Trophoblast cell (in vitro differentiated cells and primary cell): ENCODE measurements around the gene GLIPR1L2.

Experiments used
- DNase-seq, 2 donors: peaks; one replicate each; pipeline ENCODE4 v3.0.0-alpha.2; 2016
- H2AFZ ChIP-seq: 2 replicates; pipeline ENCODE4 v1.6.1; 2013; ENCODE audit warnings: low read length, moderate library complexity, mild to moderate bottlenecking; ENCODE audit not compliant: insufficient read depth, poor library complexity
- H2AK5ac ChIP-seq: 2 replicates; pipeline ENCODE4 v1.6.1; 2013; ENCODE audit warnings: mild to moderate bottlenecking, low read length
- H2BK120ac ChIP-seq: 2 replicates; pipeline ENCODE4 v1.6.1; 2013; ENCODE audit warnings: low read length, mild to moderate bottlenecking, moderate library complexity; ENCODE audit not compliant: insufficient read depth, poor library complexity
- H2BK12ac ChIP-seq: 2 replicates; pipeline ENCODE4 v1.6.1; 2013; ENCODE audit warnings: mild to moderate bottlenecking, low read length, moderate library complexity
- H2BK5ac ChIP-seq: 2 replicates; pipeline ENCODE4 v1.6.1; 2013; ENCODE audit warnings: low read length, low read depth, moderate library complexity, mild to moderate bottlenecking; ENCODE audit not compliant: poor library complexity
- H3K14ac ChIP-seq: 2 replicates; pipeline ENCODE4 v1.6.1; 2013; ENCODE audit warnings: mild to moderate bottlenecking, low read length
- H3K18ac ChIP-seq: 2 replicates; pipeline ENCODE4 v1.6.1; 2013; ENCODE audit warnings: mild to moderate bottlenecking, low read length
- H3K23ac ChIP-seq: 2 replicates; pipeline ENCODE4 v1.6.1; 2013; ENCODE audit warnings: low read length
- H3K27ac ChIP-seq: 2 replicates; pipeline ENCODE4 v1.5.1; 2013; ENCODE audit warnings: low read depth, mild to moderate bottlenecking, inconsistent platforms, low read length, moderate library complexity
- H3K27me3 ChIP-seq: 2 replicates; pipeline ENCODE4 v1.6.1; 2013; ENCODE audit warnings: inconsistent platforms, mild to moderate bottlenecking, low read length, moderate library complexity; ENCODE audit not compliant: insufficient read depth
- H3K36me3 ChIP-seq, 2 experiments: 1 replicate in 1 of 2; 2 replicates in 1 of 2; pipeline ENCODE4 v1.6.1; 2013; ENCODE audit warnings: low read length in 2 of 2, mild to moderate bottlenecking in 2 of 2, moderate library complexity in 1 of 2; ENCODE audit not compliant: insufficient read depth in 2 of 2, control insufficient read depth in 1 of 2
- H3K4ac ChIP-seq: 2 replicates; pipeline ENCODE4 v1.6.1; 2013; ENCODE audit warnings: low read depth, mild to moderate bottlenecking, low read length, moderate library complexity
- H3K4me1 ChIP-seq, 2 experiments: 1 replicate in 1 of 2; 2 replicates in 1 of 2; pipeline ENCODE4 v1.6.1; 2013; ENCODE audit warnings: low read length in 2 of 2, mild to moderate bottlenecking in 2 of 2, moderate library complexity in 1 of 2; ENCODE audit not compliant: insufficient read depth in 2 of 2, control insufficient read depth in 1 of 2
- H3K4me2 ChIP-seq: 2 replicates; pipeline ENCODE4 v1.6.1; 2013; ENCODE audit warnings: inconsistent platforms, mild to moderate bottlenecking, low read length, moderate library complexity
- H3K4me3 ChIP-seq: 2 replicates; pipeline ENCODE4 v1.5.1; 2013; ENCODE audit warnings: mild to moderate bottlenecking, low read depth, low read length, inconsistent platforms
- H3K79me1 ChIP-seq: one replicate; pipeline ENCODE4 v1.6.1; 2013; ENCODE audit warnings: low read length
- H3K79me2 ChIP-seq: 2 replicates; pipeline ENCODE4 v1.6.1; 2013; ENCODE audit warnings: low read length, mild to moderate bottlenecking; ENCODE audit not compliant: control insufficient read depth, insufficient read depth, poor library complexity
- H3K9ac ChIP-seq: 2 replicates; pipeline ENCODE4 v1.6.1; 2013; ENCODE audit warnings: mild to moderate bottlenecking, low read length
- H3K9me3 ChIP-seq: 2 replicates; pipeline ENCODE4 v1.6.1; 2013; ENCODE audit warnings: low read depth, mild to moderate bottlenecking, control low read depth, inconsistent platforms, low read length; ENCODE audit not compliant: insufficient read depth
- H4K12ac ChIP-seq: 2 replicates; pipeline ENCODE4 v1.6.1; 2013; ENCODE audit warnings: low read depth, mild to moderate bottlenecking, low read length, moderate library complexity
- H4K8ac ChIP-seq: 2 replicates; pipeline ENCODE4 v1.6.1; 2013; ENCODE audit warnings: low read depth, mild to moderate bottlenecking, low read length, moderate library complexity
- H4K91ac ChIP-seq: one replicate; pipeline ENCODE4 v1.6.1; 2013; ENCODE audit warnings: low read depth, mild to moderate bottlenecking, low read length, moderate library complexity
- WGBS: extraction: QIAGEN DNeasy Blood & Tissue Kit; methylation state at CpG from one replicate; pipeline ENCODE4 v1.1.7; 2013; ENCODE audit warnings: missing lambda C conversion rate; ENCODE audit not compliant: insufficient read length, insufficient coverage; ENCODE audit errors: extremely low coverage; 5-methylcytosine and 5-hydroxymethylcytosine counted together

The GLIPR1L2 gene

GRCh38 chr12:75407683-75408082 is 16.8 kb downstream of the GLIPR1L2 start:
- no peak overlapping the region for H3K9ac ChIP-seq
- H3K4me2 ChIP-seq, result no peak overlapping the region
- H3K9me3 ChIP-seq, result no peaks in the 10 kb centered on the region
- no peaks in the 10 kb centered on the region for H3K79me1 ChIP-seq
- H3K4me3 ChIP-seq, result no peak overlapping the region
- H3K14ac ChIP-seq, result no peak overlapping the region
- H4K8ac ChIP-seq, result no peak overlapping the region
- H3K27me3 ChIP-seq, result no peaks in the 10 kb centered on the region
- no peak overlapping the region for H3K23ac ChIP-seq
- H2AK5ac ChIP-seq, result no peak overlapping the region
- H3K36me3 ChIP-seq, result no peaks in the 10 kb centered on the region
- no peak overlapping the region for H2BK5ac ChIP-seq
- no peak overlapping the region for H4K91ac ChIP-seq
- H2BK12ac ChIP-seq, result no peak overlapping the region
- H3K27ac ChIP-seq, result no peak overlapping the region
- H4K12ac ChIP-seq, result no peak overlapping the region
- no peak overlapping the region for H3K18ac ChIP-seq
- H2BK120ac ChIP-seq, result no peak overlapping the region
- no peak overlapping the region for H2AFZ ChIP-seq
- no peak for DNase-seq
- no peaks in the 10 kb centered on the region for H3K79me2 ChIP-seq
- H3K4me1 ChIP-seq, result no peaks in the 10 kb centered on the region
- H3K4ac ChIP-seq, result no peak overlapping the region

GRCh38 chr12:75409830-75410229 is 18.9 kb downstream of the GLIPR1L2 start:
- Histone ChIP-seq H3K18ac (no peak overlapping the region), H2AFZ (no peak overlapping the region), H3K14ac (no peak overlapping the region), H2BK5ac (no peak overlapping the region), H3K4me3 (no peak overlapping the region), H3K9me3 (no peaks in the 10 kb centered on the region), H4K91ac (no peak overlapping the region), H3K27ac (no peak overlapping the region), H4K8ac (no peak overlapping the region), H3K79me1 (no peaks in the 10 kb centered on the region), H2BK120ac (no peak overlapping the region), H3K4ac (no peak overlapping the region), H3K27me3 (no peaks in the 10 kb centered on the region), H2AK5ac (no peak overlapping the region), H3K4me2 (no peak overlapping the region), H4K12ac (no peak overlapping the region), H3K36me3 (no peaks in the 10 kb centered on the region), H3K9ac (no peak overlapping the region), H3K79me2 (no peaks in the 10 kb centered on the region), H3K4me1 (no peaks in the 10 kb centered on the region), H3K23ac (no peak overlapping the region), H2BK12ac (no peak overlapping the region)
- WGBS, result no CpG with 5 or more reads among the region's 2 CpGs
- no peak for DNase-seq

GRCh38 chr12:75414671-75415070 is 23.8 kb downstream of the GLIPR1L2 start:
- H3K23ac ChIP-seq, result no peak overlapping the region
- no peaks in the 10 kb centered on the region for H3K4me1 ChIP-seq
- no peak overlapping the region for H2BK5ac ChIP-seq
- no peak overlapping the region for H3K14ac ChIP-seq
- no peak overlapping the region for H2AFZ ChIP-seq
- H3K9ac ChIP-seq, result no peak overlapping the region
- H3K4me2 ChIP-seq, result no peak overlapping the region
- H3K4me3 ChIP-seq, result no peak overlapping the region
- H2BK120ac ChIP-seq, result no peak overlapping the region
- no peak for DNase-seq
- no peak overlapping the region for H4K12ac ChIP-seq
- H3K79me1 ChIP-seq, result no peaks in the 10 kb centered on the region
- no CpG with 5 or more reads among the region's 1 CpG for WGBS
- H2AK5ac ChIP-seq, result no peak overlapping the region
- H3K9me3 ChIP-seq, result no peaks in the 10 kb centered on the region
- H3K79me2 ChIP-seq, result no peaks in the 10 kb centered on the region
- H3K27ac ChIP-seq, result no peak overlapping the region
- no peak overlapping the region for H3K18ac ChIP-seq
- no peak overlapping the region for H2BK12ac ChIP-seq
- no peaks in the 10 kb centered on the region for H3K27me3 ChIP-seq
- no peak overlapping the region for H4K8ac ChIP-seq
- no peaks in the 10 kb centered on the region for H3K36me3 ChIP-seq
- H3K4ac ChIP-seq, result no peak overlapping the region
- no peak overlapping the region for H4K91ac ChIP-seq

GRCh38 chr12:75419841-75420240 is 29.0 kb downstream of the GLIPR1L2 start:
- H2AFZ ChIP-seq, result no peak overlapping the region
- H2BK120ac ChIP-seq, result no peak overlapping the region
- H3K18ac ChIP-seq, result no peak overlapping the region
- H2BK5ac ChIP-seq, result no peak overlapping the region
- H3K14ac ChIP-seq, result no peak overlapping the region
- H3K4me3 ChIP-seq, result no peak overlapping the region
- no peak for DNase-seq
- no peak overlapping the region for H3K23ac ChIP-seq
- no peak overlapping the region for H3K9ac ChIP-seq
- no CpG with 5 or more reads among the region's 2 CpGs for WGBS
- no peak overlapping the region for H3K4ac ChIP-seq
- H3K9me3 ChIP-seq, result no peaks in the 10 kb centered on the region
- no peaks in the 10 kb centered on the region for H3K36me3 ChIP-seq
- H3K4me1 ChIP-seq, result no peaks in the 10 kb centered on the region
- no peaks in the 10 kb centered on the region for H3K79me1 ChIP-seq
- H4K8ac ChIP-seq, result no peak overlapping the region
- H3K27ac ChIP-seq, result no peak overlapping the region
- no peak overlapping the region for H4K12ac ChIP-seq
- no peaks in the 10 kb centered on the region for H3K79me2 ChIP-seq
- no peaks in the 10 kb centered on the region for H3K27me3 ChIP-seq
- no peak overlapping the region for H4K91ac ChIP-seq
- H2AK5ac ChIP-seq, result no peak overlapping the region
- no peak overlapping the region for H2BK12ac ChIP-seq
- no peak overlapping the region for H3K4me2 ChIP-seq
